ENCODE results near the gene PLIN1. TPM values are rescaled to one million over a fixed set of nuclear protein-coding genes. Genes with fewer than 3 reads are reported as not detected.

PLIN1 gene
- total RNA-seq, 1 experiment from 2014 or later: 0.09 TPM

- DNase-seq (ENCODE audit: unreplicated experiment): no peak
- Mint-ChIP-seq H3K4me3 (ENCODE audit: unreplicated experiment) (no peak overlapping the region), H3K36me3 (ENCODE audit: insufficient read depth, unreplicated experiment) (no peaks in the 10 kb centered on the region), H3K9me3 (ENCODE audit: unreplicated experiment) (no peaks in the 10 kb centered on the region), H3K27me3 (ENCODE audit: insufficient read depth, unreplicated experiment) (no peaks in the 10 kb centered on the region), H3K4me1 (ENCODE audit: insufficient read depth, unreplicated experiment) (no peaks in the 10 kb centered on the region), H3K27ac (ENCODE audit: low read depth, unreplicated experiment) (no peak overlapping the region)
- CTCF ChIA-PET: interaction anchor here (1.5 kb wide), 1 partner anchor 92 kb away, joined by 3 read pairs; no protein-coding TSS in a partner anchor
- POLR2A ChIA-PET: no interaction called here
- intact Hi-C loops (cut with micrococcal nuclease): no loop called here
- TF ChIP-seq CTCF (IDR thresholded peaks at IDR 0.05; ENCODE audit: unreplicated experiment): no peak
- BruUV-seq (replicated peaks): no TSS peak
These were observed 9.8 kb downstream of the PLIN1 start for GRCh38 chr15:89669309-89669865.

GRCh38 chr15:89668171-89668570, 11.0 kb downstream of the PLIN1 start:
- BruUV-seq (replicated peaks): no TSS peak
- intact Hi-C loops (cut with micrococcal nuclease): no loop called here
- no peaks in the 10 kb centered on the region for H3K27me3 Mint-ChIP-seq (ENCODE audit: insufficient read depth, unreplicated experiment)
- H3K27ac Mint-ChIP-seq (ENCODE audit: low read depth, unreplicated experiment): no peak overlapping the region
- CTCF ChIA-PET: interaction anchor here (0.5 to 1.7 kb wide), 2 partner anchors 21 to 55 kb away, joined by 4 to 8 read pairs; no protein-coding TSS in a partner anchor
- H3K36me3 Mint-ChIP-seq (ENCODE audit: insufficient read depth, unreplicated experiment): no peaks in the 10 kb centered on the region
- TF ChIP-seq CTCF (IDR thresholded peaks at IDR 0.05; ENCODE audit: unreplicated experiment): no peak
- peaks cover 2% of the 10 kb centered on the region for H3K4me1 Mint-ChIP-seq (ENCODE audit: insufficient read depth, unreplicated experiment)
- POLR2A ChIA-PET: no interaction called here
- H3K4me3 Mint-ChIP-seq (ENCODE audit: unreplicated experiment): no peak overlapping the region
- no peaks in the 10 kb centered on the region for H3K9me3 Mint-ChIP-seq (ENCODE audit: unreplicated experiment)
- no peak for DNase-seq (ENCODE audit: unreplicated experiment)

GRCh38 chr15:89667706-89667960, 11.5 kb downstream of the PLIN1 start:
- TF ChIP-seq CTCF (IDR thresholded peaks at IDR 0.05; ENCODE audit: unreplicated experiment): no peak
- no peak overlapping the region for H3K4me3 Mint-ChIP-seq (ENCODE audit: unreplicated experiment)
- H3K4me1 Mint-ChIP-seq (ENCODE audit: insufficient read depth, unreplicated experiment): peaks cover 7% of the 10 kb centered on the region
- ChIA-PET POLR2A (no interaction called here), CTCF (interaction anchor here (0.5 to 1.7 kb wide), 2 partner anchors 21 to 54 kb away, joined by 4 to 8 read pairs; no protein-coding TSS in a partner anchor)
- no peaks in the 10 kb centered on the region for H3K9me3 Mint-ChIP-seq (ENCODE audit: unreplicated experiment)
- H3K36me3 Mint-ChIP-seq (ENCODE audit: insufficient read depth, unreplicated experiment): no peaks in the 10 kb centered on the region
- BruUV-seq (replicated peaks): no TSS peak
- no peak for DNase-seq (ENCODE audit: unreplicated experiment)
- no peaks in the 10 kb centered on the region for H3K27me3 Mint-ChIP-seq (ENCODE audit: insufficient read depth, unreplicated experiment)
- no peak overlapping the region for H3K27ac Mint-ChIP-seq (ENCODE audit: low read depth, unreplicated experiment)
- intact Hi-C loops (cut with micrococcal nuclease): no loop called here

GRCh38 chr15:89666858-89667705, 12.1 kb downstream of the PLIN1 start:
- TF ChIP-seq CTCF (IDR thresholded peaks at IDR 0.05; ENCODE audit: unreplicated experiment): no peak
- H3K27me3 Mint-ChIP-seq (ENCODE audit: insufficient read depth, unreplicated experiment): no peaks in the 10 kb centered on the region
- CTCF ChIA-PET: interaction anchor here (0.5 to 1.7 kb wide), 3 partner anchors 10 to 54 kb away, joined by 3 to 8 read pairs (median 4); no protein-coding TSS in a partner anchor
- H3K36me3 Mint-ChIP-seq (ENCODE audit: insufficient read depth, unreplicated experiment): no peaks in the 10 kb centered on the region
- no peak overlapping the region for H3K27ac Mint-ChIP-seq (ENCODE audit: low read depth, unreplicated experiment)
- H3K4me3 Mint-ChIP-seq (ENCODE audit: unreplicated experiment): no peak overlapping the region
- POLR2A ChIA-PET: interaction anchor here (0.7 kb wide), 1 partner anchor 10 kb away, joined by 5 read pairs; no protein-coding TSS in a partner anchor
- no peaks in the 10 kb centered on the region for H3K9me3 Mint-ChIP-seq (ENCODE audit: unreplicated experiment)
- intact Hi-C loops (cut with micrococcal nuclease): no loop called here
- H3K4me1 Mint-ChIP-seq (ENCODE audit: insufficient read depth, unreplicated experiment): peaks cover 12% of the 10 kb centered on the region
- BruUV-seq (replicated peaks): no TSS peak
- no peak for DNase-seq (ENCODE audit: unreplicated experiment)
